H1 (cell line): ENCODE data around the gene RMND1. TPM values are rescaled to one million over a fixed set of nuclear protein-coding genes. Genes with fewer than 3 reads are reported as not detected.

ENCODE experiments used
- ATF2 ChIP-seq: IDR thresholded peaks from 2 replicates; pipeline ENCODE4 v1.6.1; 2012; ENCODE audit warnings: low read length, inconsistent platforms
- NRF1 ChIP-seq: IDR thresholded peaks from 2 replicates; pipeline ENCODE4 v1.6.1; 2011; ENCODE audit warnings: mild to moderate bottlenecking, low read depth, low read length, improper control_type of control experiment
- POU5F1 ChIP-seq: IDR thresholded peaks from 2 replicates; pipeline ENCODE4 v1.6.1; 2011; ENCODE audit warnings: low read depth, mild to moderate bottlenecking, low read length, moderate library complexity
- RFX5 ChIP-seq: IDR thresholded peaks from 2 replicates; pipeline ENCODE4 v1.6.1; 2011; ENCODE audit warnings: low read depth, low read length, improper control_type of control experiment, borderline replicate concordance
- SIN3A ChIP-seq, 2 experiments: IDR thresholded peaks in 1 of 2; conservative IDR thresholded peaks in 1 of 2; 2 replicates each; pipeline ENCODE4 v1.6.1; 2011 to 2012; ENCODE audit warnings: low read length in 2 of 2, improper control_type of control experiment in 1 of 2, low read depth in 1 of 2, mild to moderate bottlenecking in 1 of 2
- SUZ12 ChIP-seq: fragments of 200-600 bp; sonication (generic); IDR thresholded peaks from 2 replicates; pipeline ENCODE4 v1.6.1; 2012; ENCODE audit warnings: mild to moderate bottlenecking, inconsistent platforms, low read length, moderate library complexity, mixed read lengths
- polyA plus RNA-seq, 7 experiments: library from polyadenylated mRNA; depleted of rRNA in 3 of 7; stranded (reverse) in 5 of 7; unstranded in 2 of 7; fragments of >200 nt in 5 of 7; fragments of 200-250 nt in 2 of 7; gene quantifications; 1 replicate in 5 of 7; 2 replicates in 1 of 7; 4 replicates in 1 of 7; pipeline versions ENCODE4 v1.2.1 to v1.2.3, GENCODE V29; 2011 to 2013; ENCODE audit warnings: missing spikeins in 2 of 7, mixed read lengths in 2 of 7
- total RNA-seq: library from RNA; stranded (reverse); fragmentation: NEBNext Ultra II Directional; extraction: Animal tissue kit (Norgen Biotek cat#: 25700); gene quantifications from 2 replicates; pipeline ENCODE4 v1.2.1, GENCODE V29; 2021

RMND1 gene
- total and polyA plus RNA-seq, 2 of the 8 experiments (the other 6 are each of a cell fraction or from before 2014, with no cell fraction given): 7.3 to 21.9 TPM

GRCh38 chr6:151359486-151359885, 92.4 kb downstream of the RMND1 start (continued):
- TF ChIP-seq RFX5 (no peak), ATF2 (no peak), SUZ12 (no peak), POU5F1 (no peak), SIN3A (conservative IDR thresholded peaks at IDR 0.05 in 1 of 2, IDR thresholded peaks at IDR 0.05 in 1 of 2; ENCODE audit: low read depth in 1 of 2, low read length in 2 of 2) (no peak), NRF1 (no peak)
